Uterus (tissue), 2 donors: ENCODE results near the gene BBS1.

Experiments used
- CTCF ChIP-seq, 4 experiments: fragments of 200-600 bp in 2 of 4; fragments of 450-650 bp in 2 of 4; sonication (generic) in 2 of 4; IDR thresholded peaks; one replicate each; pipeline ENCODE4 v1.5.1; 2016 to 2019; ENCODE audit warnings: antibody characterized with exemption in 4 of 4, mild to moderate bottlenecking in 2 of 4, moderate library complexity in 1 of 4
- POLR2A ChIP-seq, 2 donors: fragments of 450-650 bp; IDR thresholded peaks; one replicate each; pipeline ENCODE4 v1.6.1; 2016; ENCODE audit warnings: antibody characterized with exemption in 2 of 2, mild to moderate bottlenecking in 1 of 2, moderate library complexity in 1 of 2

DNA sequence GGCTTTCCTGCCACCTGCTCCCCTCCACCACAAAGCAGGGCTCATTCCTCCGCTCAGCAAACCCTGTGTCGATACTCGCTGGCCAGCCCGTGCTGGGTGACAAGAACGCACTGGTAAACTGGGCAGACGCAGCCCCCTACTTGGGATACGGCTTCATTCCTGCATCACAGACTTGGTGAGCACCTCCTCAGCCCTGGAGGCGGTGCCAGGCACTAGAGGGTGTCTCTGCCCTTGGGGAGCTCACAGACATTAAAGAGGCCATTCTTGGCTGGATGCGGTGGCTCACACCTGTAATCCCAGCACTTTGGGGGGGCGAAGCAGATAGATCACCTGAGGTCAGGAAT is 29.4 kb downstream of the BBS1 start:
- TF ChIP-seq CTCF (IDR thresholded peaks at IDR 0.05) (no peak), POLR2A (IDR thresholded peaks at IDR 0.05) (no peak)
